Astrocyte (in vitro differentiated cells and primary cell): ENCODE results near the gene MRPS23.

Source experiments
- EZH2 ChIP-seq: IDR thresholded peaks from 2 replicates; pipeline ENCODE4 v1.6.1; 2012; ENCODE audit warnings: mild to moderate bottlenecking, low read length, inconsistent platforms; ENCODE audit not compliant: insufficient read depth
- TF ChIP-seq, protein P1 (sequence below): IDR thresholded peaks from 2 replicates; pipeline ENCODE4 v1.5.1; 2011; ENCODE audit warnings: low read depth, mild to moderate bottlenecking, inconsistent platforms, low read length, moderate library complexity; ENCODE audit not compliant: insufficient read depth

DNA sequence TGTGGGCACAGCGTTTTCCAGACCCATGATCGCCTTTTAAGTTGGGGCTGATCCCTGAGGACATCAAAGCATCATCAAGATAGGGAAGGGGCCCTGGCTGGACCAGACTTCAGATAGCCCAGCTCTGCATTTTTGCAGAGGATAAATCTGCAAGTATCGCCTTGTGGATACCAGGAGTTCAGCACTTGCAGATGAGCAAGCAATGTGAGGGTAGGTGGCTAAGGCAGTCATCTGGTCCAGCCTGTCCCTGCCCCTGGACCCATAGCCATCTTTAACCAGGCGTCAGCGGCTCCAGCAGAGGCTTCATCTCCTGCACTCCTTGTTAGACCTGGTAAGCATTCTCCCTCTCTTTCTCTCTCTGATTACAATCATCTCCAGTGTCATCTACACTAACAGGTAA lies 9.0 kb upstream of the MRPS23 start:
- TF ChIP-seq, protein P1, sequence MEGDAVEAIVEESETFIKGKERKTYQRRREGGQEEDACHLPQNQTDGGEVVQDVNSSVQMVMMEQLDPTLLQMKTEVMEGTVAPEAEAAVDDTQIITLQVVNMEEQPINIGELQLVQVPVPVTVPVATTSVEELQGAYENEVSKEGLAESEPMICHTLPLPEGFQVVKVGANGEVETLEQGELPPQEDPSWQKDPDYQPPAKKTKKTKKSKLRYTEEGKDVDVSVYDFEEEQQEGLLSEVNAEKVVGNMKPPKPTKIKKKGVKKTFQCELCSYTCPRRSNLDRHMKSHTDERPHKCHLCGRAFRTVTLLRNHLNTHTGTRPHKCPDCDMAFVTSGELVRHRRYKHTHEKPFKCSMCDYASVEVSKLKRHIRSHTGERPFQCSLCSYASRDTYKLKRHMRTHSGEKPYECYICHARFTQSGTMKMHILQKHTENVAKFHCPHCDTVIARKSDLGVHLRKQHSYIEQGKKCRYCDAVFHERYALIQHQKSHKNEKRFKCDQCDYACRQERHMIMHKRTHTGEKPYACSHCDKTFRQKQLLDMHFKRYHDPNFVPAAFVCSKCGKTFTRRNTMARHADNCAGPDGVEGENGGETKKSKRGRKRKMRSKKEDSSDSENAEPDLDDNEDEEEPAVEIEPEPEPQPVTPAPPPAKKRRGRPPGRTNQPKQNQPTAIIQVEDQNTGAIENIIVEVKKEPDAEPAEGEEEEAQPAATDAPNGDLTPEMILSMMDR: no peak
- TF ChIP-seq EZH2: no peak
